OCI-LY7 (cell line): ENCODE results near the gene FAM107A.

Source experiments
- CTCF ChIP-seq: fragments of 200-600 bp; sonication (generic); conservative IDR thresholded peaks from 2 replicates; pipeline ENCODE4 v1.5.1; 2014; ENCODE audit warnings: mild to moderate bottlenecking, antibody characterized with exemption, low read length, moderate library complexity, mixed read lengths
- EZH2phosphoT487 ChIP-seq: fragments of 200-600 bp; sonication (generic); IDR thresholded peaks from 2 replicates; pipeline ENCODE4 v1.6.1; 2018; ENCODE audit warnings: low read depth, borderline replicate concordance, mild to moderate bottlenecking, mixed run types, antibody characterized with exemption, low read length, moderate library complexity, mixed read lengths

GRCh38 chr3:58530354-58530865 lies 46.8 kb downstream of the FAM107A start:
- no peak for TF ChIP-seq CTCF
- no peak for TF ChIP-seq EZH2phosphoT487
